Measurements from ENCODE around the gene ADSL.
"Not testable (repeated sequence)": the region's sequence is repeated elsewhere in the genome, so short reads cannot be mapped to it uniquely, and the experiment has no call there.

The ADSL gene

DNA sequence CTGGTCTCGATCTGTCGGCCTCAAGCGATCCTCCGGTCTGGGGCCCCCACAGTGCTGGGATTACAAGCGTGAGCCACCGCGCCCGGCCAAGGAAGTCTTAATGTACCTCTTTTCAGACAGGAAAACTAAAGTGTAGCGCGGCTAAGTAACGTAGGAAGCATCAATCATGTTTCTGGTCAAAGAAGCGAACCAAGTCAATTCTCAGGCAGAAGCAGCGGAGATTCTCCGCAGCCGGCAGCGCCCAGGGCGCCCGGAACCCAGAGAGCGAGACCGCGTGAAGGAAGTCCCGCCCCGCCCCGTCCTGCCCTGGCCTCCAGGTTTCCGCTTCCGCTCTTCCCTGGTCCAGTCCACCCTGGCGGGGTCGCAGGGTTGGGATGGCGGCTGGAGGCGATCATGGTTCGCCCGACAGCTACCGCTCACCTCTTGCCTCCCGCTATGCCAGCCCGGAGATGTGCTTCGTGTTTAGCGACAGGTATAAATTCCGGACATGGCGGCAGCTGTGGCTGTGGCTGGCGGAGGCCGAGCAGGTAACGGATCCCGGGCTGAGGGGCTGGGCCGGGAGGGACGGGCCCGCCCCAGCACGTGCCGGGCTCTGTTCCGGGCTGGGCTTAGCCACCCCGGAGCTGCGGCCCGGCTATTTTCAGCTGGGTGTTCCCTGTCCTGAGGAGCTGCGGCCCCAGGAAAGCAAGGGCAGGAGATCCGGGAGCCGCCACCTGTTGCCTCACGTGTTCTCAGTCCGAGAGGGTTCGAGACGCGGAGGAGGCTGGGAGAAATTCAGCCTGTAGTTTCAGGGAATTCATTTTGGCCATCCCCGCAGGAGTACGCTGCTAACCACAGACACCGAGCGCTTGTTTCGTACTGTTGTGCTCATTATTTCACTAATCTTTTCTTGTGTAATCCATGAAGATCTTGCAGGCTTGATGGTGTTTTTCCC, at the start of gene ADSL:
Gene ADSL (plus strand): TSS at position 316 of the 934 bp plus-strand sequence. CDS start 59 bp downstream, at position 375.
- DNase-seq, result peak; percentile 75 to 87

DNA sequence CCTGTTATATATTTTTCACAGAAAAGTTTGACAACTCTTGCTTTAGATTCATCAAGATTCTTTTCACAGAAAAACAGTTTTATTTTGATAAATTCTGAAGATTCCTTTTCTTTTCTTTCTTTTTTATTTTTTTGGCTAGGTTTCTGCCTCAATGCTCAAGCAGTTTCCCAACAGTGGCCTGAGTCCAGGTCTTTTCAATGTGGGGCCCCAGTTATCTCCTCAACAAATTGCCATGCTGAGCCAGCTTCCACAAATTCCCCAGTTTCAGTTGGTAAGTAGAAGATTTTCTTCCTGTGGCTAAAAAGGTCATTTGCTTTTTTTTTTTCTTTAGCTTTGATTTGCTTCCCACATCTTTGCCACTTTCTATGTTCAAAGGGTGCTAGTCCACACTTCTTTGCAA, 46.0 kb upstream of the ADSL start:
- no peak for DNase-seq

- DNase-seq, result no peak
Observed at GRCh38 chr22:40300884-40301672, 45.2 kb upstream of the ADSL start.

DNA sequence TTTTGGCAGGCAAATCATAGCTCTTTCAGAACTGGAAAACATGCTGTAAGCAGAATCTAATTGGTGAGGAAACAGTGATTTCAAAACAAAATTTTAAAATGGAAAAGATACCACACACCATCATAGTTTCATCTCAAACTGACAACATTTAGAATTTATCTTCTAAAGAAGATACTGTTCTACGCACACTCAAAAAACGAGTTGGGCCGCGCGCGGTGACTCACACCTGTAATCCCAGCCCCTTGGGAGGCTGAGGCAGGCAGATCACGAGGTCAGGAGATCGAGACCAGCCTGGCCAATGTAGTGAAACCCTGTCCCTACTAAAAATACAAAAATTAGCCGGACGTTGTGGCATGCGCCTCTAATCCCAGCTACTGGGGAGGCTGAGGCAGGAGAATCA, 44.2 kb upstream of the ADSL start:
- DNase-seq, result no peak

GRCh38 chr22:40305625-40306024, 40.7 kb upstream of the ADSL start:
- no peak for DNase-seq

- DNase-seq, result no peak
Observed at GRCh38 chr22:40308999-40309573, 37.2 kb upstream of the ADSL start.

DNA sequence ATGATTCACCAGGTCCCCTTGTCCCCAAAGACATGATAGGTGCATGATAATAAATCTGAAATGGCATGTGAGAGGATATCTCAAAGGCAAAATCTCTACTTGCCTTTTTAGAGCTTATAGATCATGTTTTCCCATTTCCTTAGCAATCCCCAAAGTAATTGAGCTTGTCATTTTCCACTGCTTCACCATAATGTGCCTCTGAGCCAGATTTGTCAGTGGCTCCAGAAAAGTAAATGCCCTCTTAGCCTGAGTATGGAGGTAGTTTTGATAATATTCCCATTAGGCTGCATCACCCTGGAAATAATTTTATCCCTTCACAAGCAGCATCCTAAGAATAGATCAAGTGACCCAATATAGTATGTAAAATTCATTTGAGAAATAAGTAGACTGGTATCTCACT, 36.7 kb upstream of the ADSL start:
- no peak for DNase-seq

GRCh38 chr22:40310081-40310767, 36.1 kb upstream of the ADSL start:
- no peak for DNase-seq

DNA sequence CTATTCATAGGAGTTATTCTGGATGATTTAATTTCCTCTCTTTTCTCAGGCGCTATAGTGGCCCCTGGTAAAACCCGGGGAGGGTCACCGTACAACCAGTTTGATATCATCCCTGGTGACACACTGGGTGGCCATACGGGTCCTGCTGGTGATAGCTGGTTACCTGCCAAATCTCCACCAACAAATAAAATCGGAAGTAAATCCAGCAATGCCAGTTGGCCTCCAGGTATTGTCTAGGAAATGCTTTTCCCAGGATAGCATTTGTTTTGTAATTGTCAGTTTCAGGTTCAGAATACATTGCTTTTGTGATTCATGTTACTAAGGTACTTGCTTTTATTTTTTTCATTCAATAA, 35.6 kb upstream of the ADSL start:
- DNase-seq, result no peak

DNA sequence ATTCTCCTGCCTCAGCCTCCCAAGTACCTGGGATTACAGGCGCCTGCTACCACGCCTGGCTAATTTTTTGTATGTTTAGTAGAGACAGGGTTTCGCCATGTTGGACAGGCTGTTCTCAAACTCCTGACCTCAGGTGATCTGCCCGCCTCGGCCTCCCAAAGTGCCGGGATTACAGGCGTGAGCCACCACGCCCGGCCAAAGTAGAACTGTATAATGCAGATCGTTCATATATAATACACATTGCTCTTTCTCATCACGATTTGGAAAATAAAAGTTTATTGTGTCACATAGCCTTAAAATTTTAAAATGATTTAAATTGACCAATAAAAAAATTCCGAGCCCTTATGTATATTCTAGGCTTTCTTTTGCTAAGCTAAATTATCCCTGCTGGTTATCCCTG, 34.7 kb upstream of the ADSL start:
- DNase-seq, result not testable (repeated sequence)

DNA sequence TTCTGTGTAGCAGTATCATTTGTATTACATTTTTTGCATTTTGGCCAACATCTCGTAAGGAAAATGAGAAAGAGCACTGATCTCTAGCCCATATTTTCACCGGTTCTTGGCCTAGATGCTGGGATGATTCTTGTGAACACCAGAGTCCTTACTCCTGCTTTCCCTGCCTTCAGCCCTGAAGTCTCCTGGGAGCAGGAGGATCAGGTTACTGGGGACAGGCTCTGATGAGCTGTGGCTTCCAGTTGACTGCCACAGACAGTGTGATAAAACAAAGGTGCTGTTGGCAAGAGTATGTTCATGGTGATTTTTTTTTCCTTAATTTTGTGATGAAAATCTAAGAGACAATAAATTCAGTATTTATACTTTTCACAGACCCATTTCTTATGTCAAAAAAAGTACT, 34.2 kb upstream of the ADSL start:
- no peak for DNase-seq

GRCh38 chr22:40313007-40313406, 33.3 kb upstream of the ADSL start:
- no peak for DNase-seq

DNA sequence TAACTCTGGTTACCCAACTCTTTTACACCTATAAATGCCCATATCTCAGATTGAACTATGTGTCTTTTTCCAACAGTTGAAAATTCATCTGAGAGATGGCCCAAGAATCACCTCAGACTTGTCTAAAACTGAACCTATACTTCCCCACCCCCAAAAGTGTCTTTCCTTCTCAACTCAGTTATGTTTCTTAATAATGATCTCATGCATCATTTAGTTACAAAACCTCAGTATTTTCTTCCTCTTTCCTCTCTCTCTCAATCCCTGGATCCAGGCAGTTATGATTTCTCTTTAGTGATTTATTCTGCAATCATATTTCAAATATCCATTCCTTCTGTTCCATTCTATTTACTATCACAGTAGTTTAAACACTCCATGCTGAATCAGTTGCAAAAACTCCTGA, 32.3 kb upstream of the ADSL start:
- DNase-seq, result no peak

DNA sequence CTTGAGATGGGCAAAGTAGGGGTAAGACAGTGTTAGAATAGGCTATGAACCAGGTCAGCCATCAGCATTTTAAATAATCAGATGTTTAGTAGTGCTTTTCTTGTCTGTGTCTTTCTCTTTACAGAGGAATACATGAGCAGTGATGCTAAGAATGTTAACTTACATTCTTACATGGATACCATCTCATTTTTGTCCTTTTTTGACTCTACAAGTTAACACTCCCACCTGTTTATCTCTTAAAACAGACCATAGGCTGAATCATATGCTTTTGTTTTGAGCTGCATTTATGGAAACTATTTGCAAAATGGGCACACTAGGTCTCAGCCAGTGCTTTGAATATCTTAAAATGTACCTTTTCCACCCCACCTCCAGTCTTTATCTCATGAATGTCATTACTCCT, 25.6 kb upstream of the ADSL start:
- no peak for DNase-seq

DNA sequence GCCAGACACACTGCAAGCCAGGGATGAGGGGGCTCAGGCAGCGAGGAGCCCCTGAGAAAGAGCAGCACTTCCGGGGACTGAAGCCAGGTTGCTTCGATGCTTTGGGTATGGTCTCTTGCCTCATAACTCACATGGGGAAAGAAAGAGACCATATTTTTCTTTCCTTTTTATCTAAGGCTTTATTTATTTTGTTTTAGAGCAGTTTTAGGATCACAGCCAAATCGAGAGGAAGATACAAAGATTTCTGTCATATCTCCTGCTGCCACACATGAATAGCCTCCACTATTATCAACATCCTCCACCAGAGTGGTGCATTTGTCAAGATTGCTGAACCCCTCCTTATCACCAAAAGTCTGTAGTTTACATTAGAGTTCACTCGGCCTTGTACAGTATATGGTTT, 24.3 kb upstream of the ADSL start:
- DNase-seq, result no peak

GRCh38 chr22:40322818-40323447, 23.4 kb upstream of the ADSL start:
- DNase-seq, result no peak

DNA sequence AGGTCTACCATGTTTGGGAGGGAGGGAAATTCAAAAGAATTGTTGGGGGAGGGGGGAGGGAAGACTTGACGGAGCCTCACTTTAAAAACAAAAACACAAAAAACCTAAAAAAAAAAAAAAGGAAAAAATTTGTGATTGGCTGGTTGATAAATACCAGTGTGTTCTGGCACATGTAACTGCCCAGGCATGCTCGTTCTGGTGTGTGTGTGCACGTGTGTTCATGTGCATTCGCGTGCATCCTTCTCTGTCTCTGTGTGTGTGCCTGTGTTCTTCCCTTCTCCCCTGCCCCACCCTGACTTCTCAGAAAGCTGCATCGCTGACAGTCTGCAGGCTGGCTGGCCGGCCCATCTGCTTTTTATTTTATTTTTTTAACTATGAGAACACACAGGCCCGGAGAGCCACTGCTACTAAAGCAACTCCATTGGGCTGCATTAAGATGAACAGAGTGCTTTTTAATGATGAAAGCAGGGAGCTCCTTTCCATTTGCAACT, 22.6 kb upstream of the ADSL start:
- no peak for DNase-seq

GRCh38 chr22:40324468-40325305, 21.6 kb upstream of the ADSL start:
- DNase-seq, result no peak

- DNase-seq, result no peak
Observed at GRCh38 chr22:40325315-40325714, 21.0 kb upstream of the ADSL start.

- no peak for DNase-seq
Observed at GRCh38 chr22:40326905-40327735, 19.2 kb upstream of the ADSL start.
